Right lung (tissue), 10 donors: ENCODE measurements around the gene TEX19. TPM values are rescaled to one million over a fixed set of nuclear protein-coding genes. Genes with fewer than 3 reads are reported as not detected.

Experiments used
- DNase-seq, 2 donors: peaks; one replicate each; pipeline ENCODE4 v3.0.0-alpha.2; 2013
- long read RNA-seq, 8 donors: transcript quantifications; one replicate each; lab custom pipeline, GENCODE V29; 2026
- polyA plus RNA-seq, 5 donors: library from polyadenylated mRNA; unstranded; fragments of 120-200 nt; gene quantifications; one replicate each; pipeline versions ENCODE4 v1.2.1 to v1.2.3, GENCODE V29; 2013; ENCODE audit warnings: inconsistent platforms in 1 of 5, low replicate concordance in 1 of 5; ENCODE audit not compliant: insufficient read length in 5 of 5, insufficient read depth in 1 of 5

TEX19 gene, protein sequence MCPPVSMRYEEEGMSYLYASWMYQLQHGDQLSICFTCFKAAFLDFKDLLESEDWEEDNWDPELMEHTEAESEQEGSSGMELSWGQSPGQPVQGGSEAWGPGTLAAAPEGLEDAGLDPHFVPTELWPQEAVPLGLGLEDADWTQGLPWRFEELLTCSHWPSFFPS
- not detected for polyA plus RNA-seq
- long read RNA-seq, donor 1 = 0 reads
- long read RNA-seq, donor 2 = 0 reads
- long read RNA-seq, donor 3 = 0 reads
- long read RNA-seq, donor 4 = 0 reads
- long read RNA-seq, donor 5 = 0 reads
- long read RNA-seq, donor 6 = 0 reads
- long read RNA-seq, donor 7 = 0 reads
- long read RNA-seq, donor 8 = 0 reads

DNA sequence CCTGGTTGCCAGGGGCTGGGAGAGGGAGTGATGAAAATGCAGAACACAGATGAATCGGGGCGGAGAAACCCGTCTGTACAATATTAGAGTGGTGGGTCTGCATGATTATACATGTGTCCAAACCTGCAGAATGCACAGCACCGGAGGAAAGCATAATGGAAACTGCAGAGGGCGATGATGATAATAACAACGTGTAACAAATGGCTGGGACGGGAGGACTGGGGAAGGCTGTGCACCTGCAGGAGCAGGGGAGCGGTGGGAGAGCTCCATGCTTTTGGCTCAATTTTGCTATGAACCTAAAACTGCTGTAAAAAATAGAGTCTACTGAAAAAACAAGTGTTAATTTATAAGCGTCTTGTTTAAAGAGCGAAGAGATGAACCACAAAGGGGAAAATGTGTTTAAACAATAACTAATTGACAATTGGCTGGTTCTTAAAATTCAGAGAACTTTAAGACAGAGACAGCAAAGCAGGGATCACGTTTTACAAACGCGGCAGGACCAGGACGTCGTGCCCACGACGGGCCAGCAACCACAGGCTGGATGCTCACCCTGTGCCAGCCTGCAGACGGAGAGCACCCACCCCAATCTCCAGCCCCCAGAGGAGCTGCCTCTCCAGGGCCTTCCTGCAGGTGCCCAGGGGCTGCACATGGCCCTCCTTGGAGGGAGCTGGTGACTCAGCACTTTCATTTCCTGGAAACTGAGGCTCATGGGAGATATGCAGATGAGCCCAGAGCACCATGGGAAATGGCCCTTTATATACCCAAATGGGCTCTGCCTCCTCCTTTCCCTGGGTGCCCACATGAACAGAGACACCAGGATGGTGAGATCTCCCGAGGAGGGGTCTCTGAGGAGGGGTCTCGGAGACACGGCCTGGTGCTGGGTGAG is at the start of gene TEX19:
TEX19 (plus strand) TSS at position 783 of the 886 bp plus-strand sequence. CDS start 2,904 bp downstream, outside the sequence.
- DNase-seq = no peak

- DNase-seq = no peak
Measured at GRCh38 chr17:82309656-82310570, 49.1 kb upstream of the TEX19 start.

DNA sequence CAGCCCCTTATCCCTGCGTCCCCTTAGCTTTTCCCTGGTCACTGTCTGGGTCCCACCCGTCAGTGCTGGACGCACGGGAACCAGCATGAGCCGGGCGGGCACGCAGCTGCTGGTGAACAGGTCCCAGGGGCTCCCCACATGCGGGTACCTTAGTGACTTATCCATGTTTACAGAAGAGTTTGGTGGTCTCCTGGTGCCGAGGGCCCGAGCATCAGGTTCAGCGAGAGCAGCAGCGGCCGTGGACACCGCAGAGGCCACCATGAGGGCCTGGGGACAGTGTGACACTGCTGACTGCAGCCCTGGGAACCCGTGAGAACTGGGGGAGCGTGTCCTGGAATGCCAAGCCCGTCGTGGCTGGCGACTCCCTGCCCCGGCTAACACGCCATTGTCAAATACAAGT is 48.2 kb upstream of the TEX19 start:
- no peak for DNase-seq

- no peak for DNase-seq
Measured at GRCh38 chr17:82311971-82312370, 47.1 kb upstream of the TEX19 start.

GRCh38 chr17:82313195-82314011 is 45.6 kb upstream of the TEX19 start:
- DNase-seq = no peak

DNA sequence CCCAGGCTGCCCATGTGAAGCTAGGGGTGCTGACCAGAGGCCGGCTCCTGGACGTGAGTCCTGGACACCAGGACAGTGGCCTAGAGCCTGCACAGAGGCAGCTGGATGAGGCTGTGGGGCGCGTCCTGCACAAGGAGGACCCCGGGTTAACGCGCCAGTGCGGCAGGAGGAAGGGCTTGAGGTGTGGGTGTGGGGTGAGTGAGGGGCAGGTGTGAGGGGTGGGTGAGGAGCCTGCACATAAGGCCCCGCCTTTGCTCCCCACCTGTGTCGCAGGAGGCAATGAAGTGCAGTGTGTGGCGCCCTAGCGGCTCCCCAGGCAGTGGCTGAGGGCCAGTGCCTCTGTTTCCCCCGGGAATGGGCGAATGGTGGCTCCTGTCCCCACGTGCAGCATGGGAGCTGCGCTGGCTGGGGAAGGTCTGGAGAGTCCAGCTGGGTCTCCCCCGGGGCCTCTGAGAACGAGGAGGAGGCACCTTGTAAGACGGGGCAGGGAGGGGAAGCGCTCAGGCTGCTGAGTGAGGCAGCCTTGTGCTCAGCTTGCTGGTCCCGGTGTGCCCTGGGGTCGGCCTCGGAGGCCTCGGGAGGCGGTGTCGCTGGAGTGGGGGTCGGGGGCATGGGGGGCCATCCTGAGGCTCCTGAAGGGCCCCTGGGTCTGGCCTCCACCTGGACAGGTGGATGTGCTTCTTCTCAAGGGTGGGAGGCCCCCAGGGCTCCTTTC is 44.9 kb upstream of the TEX19 start:
- no peak for DNase-seq

DNA sequence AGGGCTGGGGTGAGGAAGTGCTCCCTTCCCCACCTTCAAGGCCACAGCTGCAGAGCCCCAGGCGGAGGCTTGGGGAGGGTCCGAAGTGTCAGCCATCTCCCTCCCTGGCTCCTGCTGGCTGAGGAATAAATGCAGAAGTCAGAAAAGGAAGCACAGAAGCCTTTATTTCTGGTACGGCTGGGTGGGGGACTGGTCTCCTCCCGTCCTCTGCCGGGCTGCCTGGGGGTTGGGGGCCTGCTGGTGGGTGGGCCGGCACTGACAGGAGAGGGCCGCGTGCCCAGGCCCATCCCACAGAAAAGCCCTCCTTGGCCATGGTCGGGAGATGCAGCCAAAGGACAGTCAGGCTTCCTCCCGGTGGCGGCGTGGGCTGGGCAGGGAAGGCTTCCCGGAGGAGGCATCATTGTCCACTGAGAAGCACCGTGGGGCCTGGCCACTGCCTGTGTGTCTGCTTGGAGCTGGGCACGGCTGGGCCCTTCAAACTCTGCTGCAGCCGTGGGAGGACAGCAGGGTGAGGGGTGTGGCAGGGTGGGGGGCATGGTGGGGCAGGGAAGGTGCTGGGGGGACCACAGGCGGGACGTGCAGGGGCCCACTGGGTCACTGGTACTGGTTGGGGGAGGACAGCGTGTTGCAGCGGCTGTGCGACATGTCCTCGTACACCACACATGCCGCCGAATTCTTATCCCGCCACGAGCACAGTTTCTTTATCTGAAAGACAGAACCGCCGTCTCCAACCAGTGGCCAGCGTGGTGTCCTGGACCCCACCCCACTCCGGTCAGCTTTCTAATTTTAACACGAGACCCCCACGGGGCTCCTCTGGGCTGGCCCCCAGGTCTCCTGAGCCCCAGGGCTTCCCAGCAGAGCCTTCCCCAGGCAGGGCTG is 44.1 kb upstream of the TEX19 start:
- DNase-seq = no peak

- no peak for DNase-seq
Measured at GRCh38 chr17:82315703-82316358, 43.2 kb upstream of the TEX19 start.

DNA sequence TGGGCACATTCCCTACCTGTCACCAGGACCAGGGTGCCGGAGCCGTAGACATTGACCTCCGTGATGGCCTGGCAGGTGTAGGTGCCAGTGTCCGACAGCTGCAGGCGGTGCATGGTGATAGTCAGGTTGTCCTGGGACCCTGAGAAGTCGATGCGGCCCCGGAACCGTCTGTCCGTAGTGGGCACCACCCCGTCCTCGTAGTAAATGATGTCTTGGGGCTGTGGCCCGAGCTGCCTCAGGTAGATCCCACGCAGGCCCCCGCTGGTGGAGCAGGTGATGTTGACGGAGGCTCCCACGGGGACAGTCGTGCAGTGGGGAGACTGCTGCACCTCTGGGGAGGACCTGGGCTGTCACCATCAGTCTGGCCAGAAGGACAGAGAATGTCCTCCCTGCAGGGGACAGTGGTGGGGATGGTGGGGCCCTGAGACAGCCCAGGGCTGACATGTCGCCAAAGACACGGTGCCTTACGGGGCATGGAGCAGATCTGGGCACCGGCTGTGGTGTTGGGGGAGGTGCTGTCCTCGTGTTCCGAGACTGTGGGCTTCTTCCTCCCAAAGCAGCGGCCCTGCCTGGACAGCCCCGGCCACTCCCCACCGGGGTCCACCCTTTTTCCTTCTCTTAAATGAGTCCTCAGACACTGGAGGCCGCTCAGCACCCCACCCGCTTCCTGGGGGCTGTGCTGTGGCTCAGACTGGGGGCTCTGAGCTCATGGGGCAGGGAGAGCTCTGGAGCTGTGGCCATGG is 42.2 kb upstream of the TEX19 start:
- DNase-seq = no peak

DNA sequence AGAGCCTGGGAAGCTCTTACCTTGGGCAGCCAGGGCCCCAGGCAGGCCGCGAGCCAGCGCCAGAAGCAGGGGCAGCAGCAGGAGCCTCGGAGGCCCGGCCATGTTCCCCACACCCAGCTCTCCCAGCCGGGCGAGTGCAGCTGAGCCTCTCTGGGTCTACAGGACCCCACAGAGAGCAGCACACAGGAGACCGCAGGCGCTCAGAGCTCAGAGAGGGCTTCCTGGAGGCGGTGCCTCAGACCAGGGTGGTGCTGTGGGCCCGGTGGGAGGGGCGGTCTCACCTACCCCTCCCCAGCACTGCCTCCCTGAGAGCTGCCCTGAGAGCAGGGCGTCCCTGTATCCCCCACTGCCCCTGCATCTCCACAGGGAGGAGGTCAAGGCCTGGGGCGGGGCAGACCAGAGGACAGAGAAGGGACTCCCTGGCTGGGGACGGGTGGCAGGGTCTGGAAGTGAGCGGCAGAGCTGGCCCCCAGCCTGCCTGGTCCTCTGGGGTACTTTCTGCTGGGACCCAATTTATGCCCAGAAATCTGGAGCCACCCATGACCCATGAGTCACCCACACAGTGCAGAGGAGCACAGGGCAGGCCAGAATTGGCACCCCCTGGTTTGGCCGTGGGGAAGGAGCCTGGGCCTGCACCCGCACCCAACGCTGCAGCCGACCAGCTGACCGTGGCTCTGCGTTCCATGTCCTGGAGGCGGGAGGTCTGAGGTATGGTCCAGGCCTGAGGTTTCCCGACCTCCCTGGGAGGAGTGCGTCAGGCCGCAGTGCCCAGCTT is 41.5 kb upstream of the TEX19 start, which contains the start of gene CD7:
CD7 (minus strand) TSS at position 215 of the 775 bp plus-strand sequence; CDS start at position 102, 113 bp downstream.
- no peak for DNase-seq

- no peak for DNase-seq
Measured at GRCh38 chr17:82318169-82318498, 40.9 kb upstream of the TEX19 start.

- no peak for DNase-seq
Measured at GRCh38 chr17:82318772-82319606, 40.1 kb upstream of the TEX19 start.

DNA sequence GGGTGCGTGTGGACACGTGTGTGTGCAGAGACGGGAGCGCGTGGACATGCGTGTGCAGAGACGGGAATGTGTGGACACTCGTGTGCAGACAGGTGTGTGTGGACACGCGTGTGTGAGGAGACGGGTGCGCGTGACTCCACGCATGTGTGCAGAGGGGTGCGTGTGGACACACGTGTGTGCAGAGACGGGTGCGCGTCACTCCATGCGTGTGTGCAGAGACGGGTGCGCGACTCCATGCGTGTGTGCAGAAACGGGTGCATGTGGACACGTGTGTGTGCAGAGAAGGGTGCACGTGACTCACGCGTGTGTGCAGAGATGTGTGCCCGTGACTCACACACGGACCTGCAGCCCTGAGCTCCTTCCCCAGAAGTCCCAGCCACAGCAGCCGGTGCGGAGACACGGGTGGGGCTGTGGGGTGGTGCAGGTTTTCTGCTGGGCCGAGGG is 39.4 kb upstream of the TEX19 start:
- no peak for DNase-seq

- DNase-seq = no peak
Measured at GRCh38 chr17:82320140-82320840, 38.8 kb upstream of the TEX19 start.
